Natural killer cell (primary cell): ENCODE measurements around the gene PLAAT4. TPM values are rescaled to one million over a fixed set of nuclear protein-coding genes. Genes with fewer than 3 reads are reported as not detected.
A peak's percentile ranks its signal among the peaks of the same experiment; 100 is the strongest.

Experiments
- ATAC-seq, 3 donors: fragments of 150-1000 bp in 2 of 3; fragments of 200-7000 bp in 1 of 3; cut with Tn5 transposase; 1 replicate in 1 of 3; 2 replicates in 2 of 3; pipeline ENCODE4 v1.10.0; 2021; ENCODE audit warnings: mild to moderate bottlenecking in 2 of 3, moderate library complexity in 2 of 3
- DNase-seq, 2 donors: peaks; one replicate each; pipeline versions ENCODE4 v3.0.0 to v3.0.0-alpha.2; 2013 to 2021; ENCODE audit warnings: mixed read lengths in 1 of 2
- H3K27ac ChIP-seq: one replicate; pipeline ENCODE4 v1.5.1; 2013; ENCODE audit warnings: mild to moderate bottlenecking, low read length
- H3K27me3 ChIP-seq: one replicate; pipeline ENCODE4 v1.6.1; 2013; ENCODE audit warnings: low read length; ENCODE audit not compliant: control insufficient read depth, insufficient read depth
- H3K36me3 ChIP-seq: one replicate; pipeline ENCODE4 v1.6.1; 2013; ENCODE audit warnings: low read length; ENCODE audit not compliant: control insufficient read depth, insufficient read depth
- H3K4me1 ChIP-seq: one replicate; pipeline ENCODE4 v1.6.1; 2013; ENCODE audit warnings: low read length; ENCODE audit not compliant: control insufficient read depth, insufficient read depth
- H3K4me3 ChIP-seq: one replicate; pipeline ENCODE4 v1.5.1; 2013; ENCODE audit warnings: low read length
- H3K9me3 ChIP-seq: one replicate; pipeline ENCODE4 v1.6.1; 2013; ENCODE audit warnings: low read length; ENCODE audit not compliant: control insufficient read depth, insufficient read depth
- H3K27ac Mint-ChIP-seq, 2 donors: one replicate each; pipeline ENCODE4 v1.8.0; 2022; ENCODE audit warnings: mild to moderate bottlenecking in 2 of 2, mixed read lengths in 2 of 2, moderate library complexity in 1 of 2
- H3K27me3 Mint-ChIP-seq, 2 donors: one replicate each; pipeline ENCODE4 v1.8.0; 2022; ENCODE audit warnings: low read depth in 2 of 2, mixed read lengths in 2 of 2
- H3K36me3 Mint-ChIP-seq: one replicate; pipeline ENCODE4 v1.8.0; 2022; ENCODE audit warnings: mixed read lengths
- H3K4me1 Mint-ChIP-seq, 2 donors: one replicate each; pipeline ENCODE4 v1.8.0; 2022; ENCODE audit warnings: mixed read lengths in 2 of 2
- H3K4me3 Mint-ChIP-seq: one replicate; pipeline ENCODE4 v1.8.0; 2022; ENCODE audit warnings: mild to moderate bottlenecking, moderate library complexity, mixed read lengths
- H3K9me3 Mint-ChIP-seq, 2 donors: one replicate each; pipeline ENCODE4 v1.8.0; 2022; ENCODE audit warnings: mixed read lengths in 2 of 2
- WGBS: methylation state at CpG from one replicate; pipeline ENCODE4 v1.1.7; 2013; ENCODE audit warnings: missing lambda C conversion rate; ENCODE audit not compliant: insufficient coverage; 5-methylcytosine and 5-hydroxymethylcytosine counted together
- intact Hi-C: fragments of 100-400 bp; cut with micrococcal nuclease; formaldehyde crosslinking; loops from one replicate; pipeline ENCODE4 v1.14.2; 2022
- total RNA-seq, 4 donors: library from RNA; stranded (reverse); fragments of 120-200 nt in 1 of 4; gene quantifications; one replicate each; pipeline versions ENCODE4 v1.2.3 to v1.2.4, GENCODE V29; 2013 to 2022
- TF ChIP-seq, protein P1 (sequence below): fragments of 200-600 bp; IDR thresholded peaks from one replicate; pipeline ENCODE4 v1.8.0; 2022; ENCODE audit warnings: antibody characterized with exemption

PLAAT4 gene
- total RNA-seq, 3 donors from 2014 or later (not counting 1 experiment from before 2014, with no cell fraction given): 204 to 215 (median 210) TPM

DNA sequence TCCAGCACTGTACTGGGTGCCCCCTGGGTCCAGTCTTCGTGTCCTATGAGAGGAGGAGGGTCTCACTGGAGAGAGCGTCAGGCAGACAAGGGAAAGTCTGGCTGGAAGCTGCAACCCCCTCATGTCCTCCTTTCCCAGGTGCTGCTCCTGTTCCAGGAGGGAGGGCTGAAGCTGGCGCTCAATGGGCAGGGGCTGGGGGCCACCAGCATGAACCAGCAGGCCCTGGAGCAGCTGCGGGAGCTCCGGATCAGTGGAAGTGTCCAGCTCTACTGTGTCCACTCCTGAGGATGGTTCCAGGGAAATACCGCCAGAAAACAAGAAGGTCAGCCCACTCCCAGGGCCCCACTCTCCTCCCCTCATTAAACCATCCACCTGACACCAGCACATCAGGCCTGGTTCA lies 20.5 kb upstream of the PLAAT4 start:
- H3K9me3 ChIP-seq: no peaks in the 10 kb centered on the region
- no peak overlapping the region for H3K4me3 ChIP-seq
- Mint-ChIP-seq H3K27me3 (no peaks in the 10 kb centered on the region), H3K27ac (no peak overlapping the region), H3K9me3 (no peaks in the 10 kb centered on the region), H3K36me3 (no peaks in the 10 kb centered on the region), H3K4me3 (no peak overlapping the region), H3K4me1 (peaks cover 9 to 23% of the 10 kb centered on the region in 2 donors)
- DNase-seq (no peak), ATAC-seq (no peak)
- 94% methylated on average over 6 of the region's 6 CpGs for WGBS
- peaks cover 5% of the 10 kb centered on the region for H3K4me1 ChIP-seq
- intact Hi-C loops: no loop called here
- no peaks in the 10 kb centered on the region for H3K36me3 ChIP-seq
- no peak overlapping the region for H3K27ac ChIP-seq
- H3K27me3 ChIP-seq: no peaks in the 10 kb centered on the region
- TF ChIP-seq, protein P1, sequence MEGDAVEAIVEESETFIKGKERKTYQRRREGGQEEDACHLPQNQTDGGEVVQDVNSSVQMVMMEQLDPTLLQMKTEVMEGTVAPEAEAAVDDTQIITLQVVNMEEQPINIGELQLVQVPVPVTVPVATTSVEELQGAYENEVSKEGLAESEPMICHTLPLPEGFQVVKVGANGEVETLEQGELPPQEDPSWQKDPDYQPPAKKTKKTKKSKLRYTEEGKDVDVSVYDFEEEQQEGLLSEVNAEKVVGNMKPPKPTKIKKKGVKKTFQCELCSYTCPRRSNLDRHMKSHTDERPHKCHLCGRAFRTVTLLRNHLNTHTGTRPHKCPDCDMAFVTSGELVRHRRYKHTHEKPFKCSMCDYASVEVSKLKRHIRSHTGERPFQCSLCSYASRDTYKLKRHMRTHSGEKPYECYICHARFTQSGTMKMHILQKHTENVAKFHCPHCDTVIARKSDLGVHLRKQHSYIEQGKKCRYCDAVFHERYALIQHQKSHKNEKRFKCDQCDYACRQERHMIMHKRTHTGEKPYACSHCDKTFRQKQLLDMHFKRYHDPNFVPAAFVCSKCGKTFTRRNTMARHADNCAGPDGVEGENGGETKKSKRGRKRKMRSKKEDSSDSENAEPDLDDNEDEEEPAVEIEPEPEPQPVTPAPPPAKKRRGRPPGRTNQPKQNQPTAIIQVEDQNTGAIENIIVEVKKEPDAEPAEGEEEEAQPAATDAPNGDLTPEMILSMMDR: no peak

DNA sequence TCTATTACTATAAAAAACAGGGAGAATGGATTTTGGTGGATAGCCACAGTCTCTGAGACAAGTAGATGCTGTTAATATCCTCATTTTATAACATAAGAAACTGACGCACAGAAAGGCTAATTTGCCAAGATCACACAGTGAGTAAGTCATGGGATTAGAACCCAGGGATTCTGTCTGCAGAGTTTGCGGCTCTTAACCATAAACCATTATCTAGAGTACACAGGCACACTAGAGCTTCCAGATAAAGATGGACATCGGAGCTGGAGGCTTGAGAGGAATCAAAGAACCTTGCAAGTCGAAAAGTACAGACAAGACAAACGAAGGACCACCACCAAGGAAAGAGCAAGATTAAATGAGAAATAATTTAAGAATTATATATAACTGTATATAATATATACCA lies 19.5 kb upstream of the PLAAT4 start:
- H3K36me3 ChIP-seq: no peaks in the 10 kb centered on the region
- H3K27me3 ChIP-seq: no peaks in the 10 kb centered on the region
- no peak overlapping the region for H3K4me3 ChIP-seq
- Mint-ChIP-seq H3K4me3 (no peak overlapping the region), H3K9me3 (no peaks in the 10 kb centered on the region), H3K4me1 (peaks cover 9 to 23% of the 10 kb centered on the region in 2 donors), H3K36me3 (no peaks in the 10 kb centered on the region), H3K27ac (peak overlapping the region in 1 of 2 donors; percentile 83), H3K27me3 (no peaks in the 10 kb centered on the region)
- WGBS: 95% methylated on average over 3 of the region's 5 CpGs
- H3K9me3 ChIP-seq: no peaks in the 10 kb centered on the region
- DNase-seq: no peak
- peaks cover 5% of the 10 kb centered on the region for H3K4me1 ChIP-seq
- intact Hi-C loops: no loop called here
- no peak for ATAC-seq
- TF ChIP-seq, protein P1: no peak
- no peak overlapping the region for H3K27ac ChIP-seq

DNA sequence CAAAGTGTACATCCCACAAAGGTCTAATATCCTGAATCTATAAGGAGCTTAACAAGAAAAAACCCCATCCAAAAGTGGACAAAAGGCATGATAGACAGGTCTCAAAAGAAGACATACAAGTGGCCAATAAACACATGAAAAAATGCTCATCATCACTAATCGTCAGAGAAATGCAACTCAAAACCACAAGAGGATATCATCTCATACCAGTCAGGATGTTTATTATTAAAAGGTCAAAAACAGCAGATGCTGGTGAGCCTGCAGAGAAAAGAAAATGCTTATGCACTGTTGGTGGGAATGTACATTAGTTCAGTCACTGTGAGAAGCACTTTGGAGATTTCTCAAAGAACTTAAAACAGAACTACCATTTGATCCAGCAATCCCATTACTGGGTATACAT lies 18.1 kb upstream of the PLAAT4 start:
- peak overlapping the region; percentile 30 for H3K27ac ChIP-seq
- no CpG with 5 or more reads among the region's 1 CpG for WGBS
- ATAC-seq (peak; percentile 81 to 85 (median 83)), DNase-seq (peak in 1 of 2 donors; percentile 44)
- no peaks in the 10 kb centered on the region for H3K9me3 ChIP-seq
- H3K27me3 ChIP-seq: no peaks in the 10 kb centered on the region
- intact Hi-C loops: no loop called here
- Mint-ChIP-seq H3K9me3 (no peaks in the 10 kb centered on the region), H3K27ac (peak overlapping the region; percentile 83 to 90), H3K27me3 (no peaks in the 10 kb centered on the region), H3K4me3 (peak overlapping the region; percentile 29), H3K4me1 (peaks cover 9 to 23% of the 10 kb centered on the region in 2 donors), H3K36me3 (no peaks in the 10 kb centered on the region)
- TF ChIP-seq, protein P1: no peak
- no peak overlapping the region for H3K4me3 ChIP-seq
- peaks cover 5% of the 10 kb centered on the region for H3K4me1 ChIP-seq
- no peaks in the 10 kb centered on the region for H3K36me3 ChIP-seq

DNA sequence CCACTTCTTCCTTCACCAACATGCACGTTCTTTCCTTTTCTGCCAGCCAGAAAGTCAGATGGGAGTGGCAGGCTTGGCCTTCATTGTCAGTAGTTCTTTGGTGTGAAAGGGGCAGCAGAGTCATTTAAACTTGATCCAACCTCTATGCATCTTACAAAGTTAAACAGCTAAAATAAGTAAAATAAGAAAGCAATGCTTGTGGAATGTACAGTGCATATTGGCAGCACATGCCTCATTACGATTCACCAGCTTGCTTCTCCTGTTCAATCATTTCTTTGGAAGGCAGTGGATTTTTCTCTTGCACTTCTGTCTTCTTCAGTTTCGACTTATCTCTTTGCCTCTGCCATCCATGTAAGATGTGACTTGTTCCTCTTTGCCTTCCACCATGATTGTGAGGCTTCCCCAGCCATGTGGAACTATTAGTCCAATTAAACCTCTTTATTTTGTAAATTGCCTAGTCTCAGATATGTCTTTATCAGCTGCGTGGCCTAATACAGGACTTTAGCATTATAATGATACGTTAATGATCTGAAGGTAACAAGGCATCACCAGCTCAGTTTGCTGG lies 15.9 kb upstream of the PLAAT4 start:
- H3K36me3 ChIP-seq: no peaks in the 10 kb centered on the region
- no peaks in the 10 kb centered on the region for H3K36me3 Mint-ChIP-seq
- no peak overlapping the region for H3K4me3 ChIP-seq
- 98% methylated on average over 4 of the region's 5 CpGs for WGBS
- H3K27me3 Mint-ChIP-seq: no peaks in the 10 kb centered on the region
- H3K27me3 ChIP-seq: no peaks in the 10 kb centered on the region
- peaks cover 5% of the 10 kb centered on the region for H3K4me1 ChIP-seq
- H3K4me3 Mint-ChIP-seq: no peak overlapping the region
- TF ChIP-seq, protein P1: no peak
- H3K9me3 Mint-ChIP-seq: no peaks in the 10 kb centered on the region
- H3K27ac Mint-ChIP-seq: peak overlapping the region in 1 of 2 donors; percentile 22
- ATAC-seq (no peak), DNase-seq (no peak)
- no peaks in the 10 kb centered on the region for H3K9me3 ChIP-seq
- no peak overlapping the region for H3K27ac ChIP-seq
- H3K4me1 Mint-ChIP-seq: peaks cover 9 to 23% of the 10 kb centered on the region in 2 donors
- intact Hi-C loops: no loop called here
